HG02798 (cell line): Measurements from ENCODE around the gene EGFR.

Source experiments
- ATAC-seq: cut with Tn5 transposase; IDR thresholded peaks from one replicate; pipeline ENCODE4 v1.9.1; 2021; ENCODE audit warnings: mild to moderate bottlenecking; ENCODE audit not compliant: unreplicated experiment, poor library complexity

The EGFR gene

DNA sequence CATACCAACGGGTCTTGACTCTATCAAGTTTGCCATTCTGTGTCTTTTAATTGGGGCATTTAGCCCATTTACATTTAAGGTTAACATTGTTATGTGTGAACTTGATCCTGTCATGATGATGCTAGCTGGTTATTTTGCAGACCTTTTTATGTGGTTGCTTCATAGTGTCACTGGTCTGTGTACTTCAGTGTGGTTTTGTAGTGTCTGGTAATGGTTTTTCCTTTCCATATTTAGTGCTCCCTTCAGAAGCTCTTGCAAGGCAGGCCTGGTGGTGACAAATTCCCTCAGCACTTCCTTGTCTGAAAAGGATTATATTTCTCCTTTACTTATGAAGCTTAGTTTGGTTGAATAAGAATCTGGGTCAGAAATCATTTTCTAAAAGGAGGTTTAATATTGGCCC is 211.2 kb downstream of the EGFR start:
- ATAC-seq = no peak

DNA sequence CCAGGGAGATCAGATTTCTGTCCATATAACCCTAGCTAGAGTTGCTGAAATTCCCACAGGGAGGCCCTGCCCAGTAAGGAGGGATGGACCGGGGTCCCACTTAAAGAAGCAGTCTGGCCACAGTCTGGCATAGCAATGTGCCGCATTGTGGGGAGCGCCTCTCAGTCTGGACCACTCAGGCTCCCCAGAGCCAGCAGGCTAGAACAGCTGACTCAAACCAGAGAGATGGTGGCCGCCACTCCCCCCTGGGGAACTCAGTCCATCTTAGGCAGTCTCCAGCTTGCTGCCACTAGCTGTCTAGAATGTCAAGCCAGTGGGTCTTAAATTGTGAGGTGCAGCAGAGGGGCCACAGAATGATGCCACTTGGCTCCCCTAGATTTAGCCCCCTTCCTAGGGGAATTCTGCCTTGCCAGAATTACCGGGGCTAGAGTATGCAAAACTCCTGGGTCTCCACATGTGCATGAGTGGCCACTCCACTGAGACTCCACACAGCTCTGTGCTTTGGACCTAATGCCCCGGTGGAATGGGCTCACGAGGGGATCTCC is 213.0 kb downstream of the EGFR start:
- no peak for ATAC-seq

DNA sequence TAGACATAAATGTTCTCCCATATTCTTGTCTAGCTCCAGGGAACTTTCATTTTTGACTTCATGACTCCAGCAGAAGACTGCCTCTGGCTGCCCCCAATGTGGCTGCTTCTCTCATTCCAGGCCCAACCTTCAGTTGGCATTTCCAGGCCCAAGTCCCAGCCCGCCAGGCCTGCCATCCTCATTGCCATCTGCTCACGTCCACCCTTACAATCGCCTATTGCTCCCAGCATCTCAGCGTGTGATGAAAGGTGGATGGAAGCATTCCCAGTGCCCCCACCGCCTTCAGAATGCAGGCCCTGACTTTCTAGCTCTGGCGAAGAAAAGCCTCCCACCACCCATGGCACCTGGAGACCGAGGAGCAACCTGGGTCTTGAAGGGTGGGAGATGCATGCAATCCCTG is 214.2 kb downstream of the EGFR start:
- ATAC-seq = no peak

DNA sequence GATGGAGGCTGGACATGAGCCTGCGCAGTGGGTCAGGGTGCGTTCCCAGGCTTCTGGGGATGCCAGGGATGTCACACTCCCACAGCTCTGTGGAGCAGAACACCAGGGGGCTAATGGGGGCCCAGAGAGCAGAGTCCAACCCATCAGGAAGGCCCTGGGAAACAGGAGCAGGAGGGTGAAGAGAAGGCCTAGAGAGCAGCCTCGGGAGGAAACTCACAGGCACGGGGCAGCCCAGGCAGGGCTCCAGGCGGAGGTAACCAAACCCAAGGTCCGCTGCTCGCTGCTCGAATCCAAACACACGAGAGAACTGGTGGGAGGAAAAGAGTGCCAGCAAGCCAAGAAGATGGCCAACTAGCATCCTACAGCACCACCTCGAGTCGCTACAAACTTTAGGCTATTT is 215.6 kb downstream of the EGFR start:
- no peak for ATAC-seq

DNA sequence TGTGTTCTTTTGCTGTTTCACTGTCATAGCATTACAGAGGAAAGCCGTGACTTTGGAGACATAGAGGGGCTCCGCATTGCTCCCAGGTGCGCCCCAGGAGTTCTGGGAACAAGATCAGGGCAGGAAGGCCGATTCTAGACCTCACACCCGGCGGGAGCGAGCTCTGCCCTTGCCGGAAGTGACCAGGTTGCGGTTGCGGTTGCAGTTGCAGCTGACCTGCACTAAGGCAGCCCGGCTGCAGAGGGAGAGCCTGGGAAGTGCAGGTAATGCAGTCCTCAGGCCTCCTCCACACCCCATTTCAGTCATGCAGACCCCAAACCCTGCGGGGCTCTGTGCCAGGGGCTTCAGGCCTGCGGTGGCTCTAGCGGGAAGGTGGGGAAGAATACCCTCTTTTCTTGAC is 216.3 kb downstream of the EGFR start:
- no peak for ATAC-seq

DNA sequence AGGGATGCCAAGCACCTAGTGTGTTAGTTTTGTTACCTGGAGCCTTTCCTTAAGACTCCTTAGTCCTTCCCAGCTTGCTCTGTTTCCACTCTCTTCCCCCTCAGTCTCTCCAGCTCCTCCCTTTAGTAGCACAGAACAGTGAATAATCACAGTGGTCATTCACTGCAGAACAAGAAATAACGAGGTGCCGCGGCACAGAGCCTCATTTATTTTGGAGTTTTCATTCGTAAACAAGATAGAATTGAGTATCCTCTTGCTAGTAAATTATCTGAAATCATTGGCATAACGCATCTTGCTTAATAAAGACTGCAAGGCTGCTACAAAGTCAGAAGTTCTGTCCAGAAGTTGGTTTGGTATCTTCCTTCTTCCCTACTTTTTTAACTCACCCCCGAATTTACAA is 217.0 kb downstream of the EGFR start:
- ATAC-seq = no peak

DNA sequence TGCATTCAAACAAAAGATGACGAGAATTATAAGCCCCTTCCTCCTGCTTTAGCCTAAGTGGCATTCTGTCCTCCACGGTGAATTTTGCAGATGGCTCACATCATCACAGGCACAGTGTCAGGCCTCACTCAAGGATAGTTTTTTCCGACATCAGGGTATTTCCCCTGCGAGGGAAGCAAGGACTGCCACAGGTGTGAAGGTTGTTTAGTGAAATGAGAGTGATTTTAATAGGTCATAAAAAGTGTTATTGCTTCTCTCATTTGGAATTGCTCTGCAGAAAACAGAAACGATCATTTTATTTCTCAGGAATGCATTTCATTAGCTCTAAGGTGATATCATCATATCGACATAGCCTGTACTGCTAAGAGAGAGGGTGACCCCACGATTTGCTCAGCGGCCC is 217.7 kb downstream of the EGFR start:
- no peak for ATAC-seq

DNA sequence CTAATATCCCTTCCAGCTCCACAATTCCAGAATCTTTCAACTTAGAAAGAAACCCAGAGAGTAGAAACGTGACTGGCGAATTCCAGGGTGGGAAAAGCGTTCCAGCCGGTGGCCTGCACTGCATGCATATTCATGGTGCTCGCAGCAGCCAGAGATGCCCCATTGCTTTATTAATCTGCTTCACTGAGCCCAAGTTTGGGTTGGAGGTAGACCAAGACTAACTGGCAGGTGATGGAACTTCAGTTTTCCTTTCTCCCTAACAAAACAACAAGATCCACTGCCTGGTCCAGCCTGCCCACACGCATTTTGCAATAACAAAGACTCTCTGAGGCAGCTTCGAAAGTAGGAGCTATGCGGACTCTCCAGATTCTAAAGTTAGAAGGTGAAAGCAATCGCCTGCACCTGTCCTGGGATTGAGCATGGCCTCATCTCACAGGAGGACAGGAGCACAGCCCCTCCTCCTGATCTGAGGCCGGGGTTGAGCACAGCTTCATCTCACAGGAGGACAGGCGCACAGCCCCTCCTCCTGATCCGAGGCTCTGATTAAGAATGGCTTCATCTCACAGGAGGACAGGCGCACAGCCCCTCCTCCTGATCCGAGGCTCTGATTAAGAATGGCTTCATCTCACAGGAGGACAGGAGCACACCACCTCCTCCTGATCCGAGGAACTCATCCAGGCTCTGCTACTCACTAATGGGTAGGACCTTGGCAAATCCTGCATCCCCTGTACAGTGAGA is 218.5 kb downstream of the EGFR start:
- no peak for ATAC-seq

DNA sequence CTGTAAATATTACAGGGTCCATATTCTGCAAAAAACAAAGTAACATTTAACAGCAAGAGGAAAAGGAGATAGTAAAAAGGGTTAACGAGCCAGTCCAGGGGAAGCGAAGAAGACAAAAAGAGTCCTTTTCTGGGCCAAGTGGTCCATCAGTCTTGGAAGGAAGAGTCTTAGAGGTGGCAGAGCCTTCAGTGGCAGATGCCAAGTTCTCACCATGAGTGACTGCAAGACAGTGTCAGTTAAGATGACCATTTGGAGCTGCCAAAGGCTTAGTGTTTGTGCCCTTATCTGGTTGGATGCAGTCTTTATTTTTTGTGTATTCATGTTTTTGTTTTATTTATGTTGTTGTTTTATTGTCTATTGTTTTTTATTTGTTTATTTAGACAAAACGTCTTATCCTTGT is 220.6 kb downstream of the EGFR start:
- no peak for ATAC-seq

DNA sequence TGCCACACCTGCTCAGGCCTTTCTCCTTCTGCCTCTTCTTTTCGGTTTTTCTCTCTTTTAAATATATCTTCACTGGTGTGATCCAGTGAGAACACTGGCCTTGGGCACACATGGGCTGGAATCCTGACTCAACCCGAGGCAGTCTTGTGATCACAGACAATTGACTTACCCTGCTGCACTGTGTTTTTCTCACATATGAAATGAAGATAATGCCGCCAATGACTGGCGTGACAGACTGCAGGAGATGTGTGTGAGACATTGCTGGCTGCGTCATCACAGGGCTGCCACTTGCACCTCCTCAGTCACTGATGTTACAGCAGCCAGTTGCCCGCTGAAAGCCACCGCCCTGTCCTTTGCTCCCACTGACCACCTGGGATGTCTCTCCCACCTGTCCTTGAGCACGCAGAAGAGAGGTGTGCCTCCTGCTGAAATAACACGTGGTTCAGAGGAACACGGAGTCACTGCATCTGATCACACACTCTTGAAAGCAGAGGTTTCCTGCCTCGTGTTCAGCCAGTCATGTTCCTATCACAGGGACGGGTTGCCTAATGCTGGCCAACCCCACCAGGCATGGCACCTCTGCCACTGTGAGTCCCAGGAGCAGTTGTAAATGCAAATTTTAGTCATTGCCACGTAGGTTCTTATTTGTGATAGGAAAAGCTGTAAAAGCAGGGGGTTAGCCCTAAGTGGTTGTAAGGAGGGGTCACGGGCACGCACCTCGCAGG is 221.8 kb downstream of the EGFR start:
- ATAC-seq = no peak

DNA sequence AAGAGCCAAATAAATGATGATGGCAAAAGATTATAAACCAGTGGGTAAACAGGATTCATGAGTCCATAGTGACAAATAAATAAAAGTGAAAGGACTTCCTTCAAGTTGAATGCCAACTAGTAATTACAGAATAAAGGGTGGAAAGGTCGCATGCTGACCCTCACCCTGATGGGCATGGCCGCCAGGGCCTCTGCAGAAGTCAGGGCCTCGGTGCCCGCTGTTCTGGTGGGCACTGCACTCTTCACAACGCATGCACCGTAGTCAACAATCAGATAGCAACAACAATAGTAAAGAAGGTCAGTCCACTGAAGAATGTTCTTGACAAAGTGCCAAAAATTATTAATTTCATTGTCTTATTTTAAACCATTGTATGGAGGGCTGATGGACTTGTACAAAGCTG is 223.1 kb downstream of the EGFR start:
- ATAC-seq = no peak

DNA sequence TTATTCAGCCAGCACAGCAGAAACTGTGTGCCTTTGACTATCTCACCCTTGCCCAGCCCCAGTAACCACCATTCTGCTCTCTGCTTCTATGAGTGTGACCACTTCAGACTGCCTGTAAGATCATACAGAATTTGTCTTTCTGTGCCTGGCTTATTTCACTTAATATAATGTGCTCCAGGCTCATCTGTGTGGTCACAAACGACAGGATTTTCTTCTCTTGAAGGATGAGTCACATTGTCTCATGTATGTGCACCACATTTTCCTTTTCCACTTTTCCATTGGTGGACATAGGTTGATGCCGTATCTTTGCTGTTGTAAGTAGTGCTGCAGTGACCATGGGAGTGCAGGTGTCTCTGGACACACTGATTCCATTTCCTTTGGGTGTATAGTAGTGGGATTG is 223.8 kb downstream of the EGFR start:
- no peak for ATAC-seq

DNA sequence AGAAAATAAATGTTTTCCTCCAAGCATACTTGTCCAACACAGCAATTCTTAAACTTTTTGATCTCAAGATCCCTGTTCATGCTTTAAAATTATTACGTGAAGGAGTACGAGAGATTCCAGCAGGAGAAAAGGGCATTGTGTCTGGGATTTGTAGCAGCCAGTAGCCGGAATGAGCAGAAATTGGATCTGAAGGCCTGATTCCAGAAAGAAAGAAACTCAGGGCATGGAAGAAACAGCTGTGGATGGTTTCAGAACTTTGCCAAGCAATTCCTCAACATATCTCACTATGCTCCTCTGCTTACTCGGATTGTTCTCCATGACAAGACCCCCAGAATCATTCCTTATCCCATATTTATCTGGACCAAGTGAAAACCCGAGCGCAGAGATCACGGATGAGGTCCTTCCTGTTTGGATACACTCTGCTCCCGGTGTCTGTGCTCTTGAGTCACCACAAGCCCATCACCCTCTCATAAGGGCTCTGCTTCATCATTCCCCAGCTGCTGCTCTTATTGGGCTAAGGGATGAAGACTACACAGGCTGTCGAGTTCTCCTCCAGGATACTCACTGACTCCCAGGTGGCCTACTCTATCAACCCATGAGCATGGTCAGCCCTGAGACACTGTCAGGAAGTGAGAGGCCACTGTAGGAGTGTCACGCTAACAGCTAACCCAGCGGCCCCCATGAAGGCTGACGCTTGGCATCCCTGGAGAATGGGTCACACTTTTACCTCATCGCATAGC is 225.4 kb downstream of the EGFR start:
- no peak for ATAC-seq

DNA sequence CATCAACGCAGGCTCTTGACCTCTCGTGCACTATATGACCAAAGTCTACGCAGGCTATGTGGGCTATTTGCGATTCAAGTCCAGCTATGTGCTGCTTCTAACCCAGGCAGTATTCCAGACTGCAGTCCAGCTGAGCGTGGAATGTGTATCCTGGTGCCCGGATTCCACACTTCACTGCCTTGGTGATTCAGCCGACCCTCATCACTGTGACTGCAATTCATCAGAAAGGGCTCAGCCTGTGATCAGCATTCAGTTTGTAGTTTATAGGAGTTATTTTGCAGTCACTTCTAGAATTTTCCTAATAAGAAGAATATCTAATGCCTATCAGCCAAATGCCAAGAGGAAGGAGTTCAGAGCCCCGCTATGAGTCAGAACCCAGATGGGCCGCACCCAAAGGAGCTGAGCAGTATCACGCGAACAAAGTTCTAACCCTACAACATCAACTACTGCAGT is 226.5 kb downstream of the EGFR start:
- ATAC-seq = no peak

DNA sequence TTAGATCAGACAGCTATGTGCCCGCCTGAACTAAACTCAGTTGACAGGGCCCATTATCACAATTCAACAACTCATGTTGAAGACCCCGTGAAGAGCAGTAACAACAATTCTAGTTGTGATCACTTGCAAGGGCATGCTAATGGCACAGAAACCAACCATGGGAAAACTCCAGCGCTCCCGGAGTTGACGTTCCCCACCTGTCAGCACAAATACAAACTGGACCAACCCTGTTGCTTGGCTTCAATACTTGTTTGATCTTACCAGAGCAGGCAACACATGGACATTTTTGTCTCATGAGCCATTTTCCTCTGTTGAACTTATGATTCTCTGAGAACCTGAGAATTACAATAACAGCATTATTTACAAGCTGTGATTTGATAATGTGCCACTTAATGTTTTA is 227.4 kb downstream of the EGFR start:
- ATAC-seq = no peak

DNA sequence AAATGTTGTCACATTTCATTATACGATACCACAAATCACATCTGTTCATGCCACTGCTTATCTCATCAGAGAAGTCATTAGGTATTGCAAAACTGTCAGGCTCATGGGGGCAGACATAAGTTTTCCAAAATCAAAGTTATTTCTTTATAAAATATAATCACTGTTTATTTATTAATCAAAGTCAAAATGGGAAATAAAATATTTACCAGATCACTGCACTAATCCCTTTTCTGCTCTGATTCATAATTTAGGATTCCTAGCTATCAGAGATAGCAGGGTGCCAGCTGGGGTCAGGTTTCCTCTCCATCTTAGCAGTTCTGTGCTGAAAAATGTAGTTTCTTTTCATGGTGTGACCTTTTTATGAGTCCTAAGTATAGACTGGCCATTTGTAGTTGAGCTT is 228.6 kb downstream of the EGFR start:
- no peak for ATAC-seq

DNA sequence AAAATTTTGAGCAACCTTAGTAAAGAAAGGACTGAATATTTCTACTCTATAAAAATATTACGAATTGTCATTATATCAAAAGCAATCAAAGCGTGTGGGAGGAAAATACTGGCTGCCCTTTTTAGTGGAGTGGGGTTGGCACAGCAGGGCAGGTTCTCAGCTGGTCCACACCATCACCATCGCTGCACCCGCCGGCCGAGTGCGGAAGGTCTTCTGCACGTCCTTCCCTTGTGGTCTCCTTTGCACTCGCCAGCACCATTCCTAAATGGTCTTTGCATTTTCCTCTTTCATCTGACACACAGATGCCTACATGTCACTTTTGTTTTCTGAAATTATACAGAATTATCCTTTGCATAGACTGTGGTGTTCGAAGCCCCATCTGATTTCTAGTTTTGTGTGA is 229.7 kb downstream of the EGFR start:
- ATAC-seq = no peak

DNA sequence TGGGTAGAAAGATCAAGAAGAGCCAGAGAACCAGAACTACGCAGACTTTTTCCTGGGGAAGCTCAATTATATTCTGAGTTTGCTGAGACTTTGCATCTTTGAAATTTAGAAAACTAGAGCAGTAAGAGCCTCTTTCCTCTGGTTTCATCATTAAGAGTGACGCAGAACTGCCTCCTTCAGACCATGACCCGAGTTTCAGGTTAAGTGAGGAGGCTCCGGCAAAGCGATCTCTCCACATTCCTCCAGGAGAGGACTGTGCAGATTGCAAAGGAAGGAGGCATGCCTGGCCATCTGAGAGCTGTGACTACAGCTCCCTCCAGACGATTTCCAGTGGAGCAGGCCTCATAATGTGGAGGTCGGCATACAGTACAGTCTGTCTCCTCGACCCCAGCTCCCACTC is 230.5 kb downstream of the EGFR start:
- ATAC-seq = no peak

DNA sequence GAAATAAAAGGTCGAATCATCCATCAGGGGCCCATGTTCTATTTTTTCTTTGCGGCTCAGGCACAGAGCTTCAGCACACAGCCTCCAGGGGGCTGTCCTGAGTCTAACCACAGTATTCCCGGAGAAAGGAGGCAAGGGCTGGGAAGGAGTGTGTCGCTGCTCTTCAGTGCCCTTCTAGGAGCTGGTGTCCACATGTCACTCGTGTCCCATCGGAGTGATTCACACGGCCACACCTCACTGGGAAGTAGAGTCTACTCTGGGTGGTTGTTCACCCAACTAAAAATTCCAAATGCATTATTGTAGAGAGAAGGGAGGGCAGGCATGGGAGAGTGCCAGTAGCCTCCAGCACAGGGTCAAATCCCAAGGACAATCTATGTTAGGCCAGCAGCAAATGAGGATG is 231.5 kb downstream of the EGFR start:
- no peak for ATAC-seq

DNA sequence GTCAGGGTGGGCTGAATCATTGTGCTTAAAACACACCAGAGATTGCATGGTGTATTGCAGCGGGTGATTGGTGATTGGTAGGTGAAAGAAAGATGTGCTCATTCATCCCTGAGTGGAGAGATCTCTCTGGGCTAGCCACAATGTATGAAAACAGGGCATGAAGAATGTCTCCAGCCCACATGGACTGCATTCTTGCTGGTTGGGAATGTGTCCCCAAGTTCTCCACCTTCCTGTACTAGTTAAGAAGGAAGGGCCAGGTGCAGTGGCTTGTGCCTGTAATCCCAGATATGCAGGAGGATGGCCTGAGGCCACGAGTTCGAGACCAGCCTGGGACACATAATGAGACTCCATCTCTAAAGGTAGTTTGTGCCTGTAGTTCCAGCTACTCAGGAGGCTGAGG is 232.5 kb downstream of the EGFR start:
- ATAC-seq = no peak

DNA sequence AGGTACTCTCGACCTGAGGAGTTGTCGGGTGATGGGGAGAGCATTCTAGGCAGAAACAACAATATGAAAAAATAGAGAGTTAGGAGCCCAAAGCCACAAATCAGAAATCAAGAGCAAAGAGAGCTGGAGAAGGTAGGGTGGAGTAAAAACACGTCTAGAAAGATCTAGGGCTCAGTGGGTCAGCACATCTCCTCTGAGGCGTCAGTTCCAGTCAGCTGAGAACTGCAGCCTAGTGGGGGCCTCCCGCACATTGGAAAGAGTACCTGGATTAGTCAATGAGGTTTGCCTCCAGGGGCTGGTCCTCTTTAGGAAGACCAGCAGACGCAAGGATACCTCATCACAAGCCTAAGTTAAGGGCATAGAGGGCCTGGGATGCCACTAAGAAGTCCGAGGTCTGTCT is 233.1 kb downstream of the EGFR start:
- no peak for ATAC-seq
